Muscle layer of duodenum (tissue), 2 donors: Measurements from ENCODE around the gene STXBP5.

Experiments
- H3K27ac ChIP-seq: one replicate; pipeline ENCODE4 v1.7.0; 2013; ENCODE audit warnings: mild to moderate bottlenecking, low read length
- H3K27me3 ChIP-seq: one replicate; pipeline ENCODE4 v1.7.0; 2013; ENCODE audit warnings: low read depth, mild to moderate bottlenecking, control low read depth, low read length
- H3K36me3 ChIP-seq, 2 donors: one replicate each; pipeline ENCODE4 v1.7.0; 2013; ENCODE audit warnings: low read length in 2 of 2, control low read depth in 1 of 2, mild to moderate bottlenecking in 1 of 2; ENCODE audit not compliant: insufficient read depth in 2 of 2, control insufficient read depth in 1 of 2
- H3K4me1 ChIP-seq, 2 donors: one replicate each; pipeline ENCODE4 v1.7.0; 2013; ENCODE audit warnings: low read length in 2 of 2, mild to moderate bottlenecking in 2 of 2, control low read depth in 1 of 2, moderate library complexity in 1 of 2; ENCODE audit not compliant: insufficient read depth in 2 of 2, control insufficient read depth in 1 of 2
- H3K4me3 ChIP-seq, 2 donors: one replicate each; pipeline ENCODE4 v1.7.0; 2013; ENCODE audit warnings: low read length in 2 of 2, low read depth in 1 of 2, mild to moderate bottlenecking in 1 of 2
- H3K9me3 ChIP-seq, 2 donors: one replicate each; pipeline ENCODE4 v1.7.0; 2013; ENCODE audit warnings: low read length in 2 of 2, control low read depth in 1 of 2, mild to moderate bottlenecking in 1 of 2; ENCODE audit not compliant: control insufficient read depth in 1 of 2
- donor health status: healthy.

The STXBP5 gene

DNA sequence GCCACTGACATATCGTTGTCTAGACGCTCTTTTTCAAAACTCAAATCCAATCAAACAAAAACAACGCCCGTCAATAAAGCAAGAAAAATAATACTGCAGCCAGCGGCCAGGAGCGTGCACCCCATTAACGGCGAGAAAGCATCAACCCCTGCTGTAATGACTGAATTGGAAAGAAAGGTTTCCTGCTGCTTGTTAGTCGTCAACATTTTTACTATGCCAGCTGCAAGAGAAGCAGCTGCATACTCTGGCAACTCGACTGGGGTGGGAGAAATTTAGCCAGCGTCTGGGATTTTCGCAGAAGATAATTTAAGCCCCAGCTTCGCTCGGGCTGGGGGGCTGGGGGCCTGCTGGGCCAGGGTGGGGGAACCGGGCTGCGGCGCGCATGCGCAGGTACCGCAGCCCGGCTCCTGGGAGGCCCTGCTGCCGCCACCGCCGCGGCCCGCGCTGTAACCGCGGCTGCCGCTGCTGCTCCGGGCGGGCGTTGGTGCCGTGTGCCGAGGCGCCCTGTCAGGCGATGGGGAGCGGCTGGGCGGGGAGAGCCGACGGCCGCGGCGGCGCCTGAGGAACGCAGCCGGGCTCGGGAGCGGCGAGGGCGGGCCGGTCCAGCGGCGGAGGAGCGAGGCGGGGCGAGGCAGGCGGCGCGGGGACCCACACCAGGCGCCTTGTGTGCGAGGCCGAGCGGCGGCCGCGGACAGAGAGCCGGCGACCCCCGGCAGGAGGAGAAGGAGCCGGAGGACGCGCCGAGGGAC, 732 bp upstream of the STXBP5 start:
- Histone ChIP-seq H3K36me3 (peaks cover 0 to 9% of the 10 kb centered on the region in 2 donors), H3K4me3 (peak overlapping the region; percentile 93 to 95), H3K9me3 (no peaks in the 10 kb centered on the region), H3K27me3 (no peaks in the 10 kb centered on the region), H3K27ac (peak overlapping the region; percentile 97), H3K4me1 (peaks cover 0 to 6% of the 10 kb centered on the region in 2 donors)

DNA sequence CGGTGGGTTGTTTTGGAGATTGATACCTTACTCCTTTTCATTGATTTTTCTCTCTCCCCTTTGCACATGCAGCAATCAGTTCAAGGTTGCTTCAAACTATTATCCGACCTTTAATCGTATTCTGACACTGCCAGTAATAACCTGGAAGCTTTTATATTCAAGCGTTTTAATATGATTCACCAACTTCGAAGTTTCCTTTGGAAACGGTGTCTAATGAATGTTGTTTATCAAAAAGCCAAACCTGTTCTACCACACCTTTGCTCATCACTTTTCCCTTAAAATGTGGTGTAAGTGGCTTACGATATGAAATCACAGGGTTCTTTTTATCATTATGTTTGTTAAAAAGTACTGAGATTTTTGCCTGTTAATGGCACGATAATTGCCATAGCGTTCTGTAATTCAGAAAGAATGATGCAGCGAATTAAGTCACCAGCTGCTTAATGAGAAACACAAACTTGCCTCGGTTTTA, 660 bp downstream of the STXBP5 start:
- Histone ChIP-seq H3K36me3 (peaks cover 0 to 9% of the 10 kb centered on the region in 2 donors), H3K9me3 (no peaks in the 10 kb centered on the region), H3K27me3 (no peaks in the 10 kb centered on the region), H3K4me1 (peaks cover 0 to 6% of the 10 kb centered on the region in 2 donors), H3K4me3 (peak overlapping the region; percentile 92 to 95), H3K27ac (peak overlapping the region; percentile 82)

DNA sequence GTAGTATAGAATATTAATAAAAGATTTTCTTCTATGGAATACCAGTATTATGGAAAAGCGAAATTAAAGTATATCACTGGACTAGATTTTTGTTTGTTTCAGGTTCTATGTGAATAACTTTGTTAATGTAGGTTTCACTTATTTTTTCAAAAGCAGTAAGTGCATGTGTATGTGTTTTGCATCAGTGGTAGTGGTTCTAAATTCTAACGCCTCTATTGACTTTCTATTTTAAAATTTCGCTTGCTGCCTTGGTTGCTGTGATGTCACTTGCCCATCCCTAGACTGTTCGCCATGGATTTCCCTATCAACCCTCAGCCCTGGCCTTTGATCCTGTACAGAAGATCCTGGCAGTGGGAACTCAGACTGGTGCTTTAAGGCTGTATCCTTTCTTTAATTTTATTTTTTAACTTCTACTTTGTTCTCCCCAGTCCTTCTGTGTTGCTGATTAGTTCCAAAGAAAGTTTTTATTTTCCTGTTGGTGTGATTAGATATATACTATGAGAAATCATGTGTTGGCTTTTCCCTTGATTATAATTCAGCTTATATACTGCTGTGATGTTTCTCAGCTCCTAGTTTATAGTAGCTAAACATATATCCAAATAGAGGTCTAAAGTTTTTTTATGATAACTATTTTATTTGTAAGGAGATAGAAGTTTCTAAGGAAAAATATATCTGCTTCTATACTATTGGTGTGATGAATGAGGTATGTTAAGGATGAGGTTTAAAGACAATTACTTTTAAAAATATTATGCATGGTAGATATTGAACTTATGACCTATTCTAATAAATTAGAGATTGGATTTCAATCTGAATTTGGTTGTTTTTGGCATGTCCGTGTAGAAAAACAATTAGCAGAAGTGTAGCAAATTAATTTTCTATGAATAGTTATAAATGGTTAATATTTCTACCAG, 1.7 kb downstream of the STXBP5 start:
- Histone ChIP-seq H3K27ac (peak overlapping the region; percentile 24), H3K27me3 (no peaks in the 10 kb centered on the region), H3K4me3 (peak overlapping the region; percentile 92 to 95), H3K4me1 (peaks cover 0 to 6% of the 10 kb centered on the region in 2 donors), H3K36me3 (peaks cover 0 to 9% of the 10 kb centered on the region in 2 donors), H3K9me3 (no peaks in the 10 kb centered on the region)

DNA sequence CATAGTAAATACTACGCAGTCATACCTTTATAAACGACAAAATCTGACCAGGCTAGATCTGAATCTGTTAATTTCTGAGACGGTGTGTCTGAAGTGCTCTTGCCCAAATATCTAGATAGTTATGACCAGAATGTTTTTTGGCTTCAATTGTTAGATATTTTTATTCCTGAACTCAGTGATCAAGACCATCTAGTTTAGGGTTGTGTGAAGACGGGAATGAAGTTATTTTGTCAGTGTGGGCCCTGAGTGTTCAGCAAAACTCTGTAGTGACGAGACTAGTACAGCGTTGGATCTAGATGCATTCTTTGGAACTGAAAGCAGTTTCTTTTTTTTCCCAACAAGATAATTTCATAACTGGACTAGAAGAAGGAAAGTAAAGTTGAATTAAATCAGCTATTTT, 3.1 kb downstream of the STXBP5 start:
- H3K9me3 ChIP-seq, result no peaks in the 10 kb centered on the region
- no peaks in the 10 kb centered on the region for H3K27me3 ChIP-seq
- peaks cover 0 to 6% of the 10 kb centered on the region in 2 donors for H3K4me1 ChIP-seq
- peak overlapping the region in 1 of 2 donors; percentile 18 for H3K4me3 ChIP-seq
- H3K36me3 ChIP-seq, result peaks cover 0 to 9% of the 10 kb centered on the region in 2 donors
- peak overlapping the region; percentile 46 for H3K27ac ChIP-seq

DNA sequence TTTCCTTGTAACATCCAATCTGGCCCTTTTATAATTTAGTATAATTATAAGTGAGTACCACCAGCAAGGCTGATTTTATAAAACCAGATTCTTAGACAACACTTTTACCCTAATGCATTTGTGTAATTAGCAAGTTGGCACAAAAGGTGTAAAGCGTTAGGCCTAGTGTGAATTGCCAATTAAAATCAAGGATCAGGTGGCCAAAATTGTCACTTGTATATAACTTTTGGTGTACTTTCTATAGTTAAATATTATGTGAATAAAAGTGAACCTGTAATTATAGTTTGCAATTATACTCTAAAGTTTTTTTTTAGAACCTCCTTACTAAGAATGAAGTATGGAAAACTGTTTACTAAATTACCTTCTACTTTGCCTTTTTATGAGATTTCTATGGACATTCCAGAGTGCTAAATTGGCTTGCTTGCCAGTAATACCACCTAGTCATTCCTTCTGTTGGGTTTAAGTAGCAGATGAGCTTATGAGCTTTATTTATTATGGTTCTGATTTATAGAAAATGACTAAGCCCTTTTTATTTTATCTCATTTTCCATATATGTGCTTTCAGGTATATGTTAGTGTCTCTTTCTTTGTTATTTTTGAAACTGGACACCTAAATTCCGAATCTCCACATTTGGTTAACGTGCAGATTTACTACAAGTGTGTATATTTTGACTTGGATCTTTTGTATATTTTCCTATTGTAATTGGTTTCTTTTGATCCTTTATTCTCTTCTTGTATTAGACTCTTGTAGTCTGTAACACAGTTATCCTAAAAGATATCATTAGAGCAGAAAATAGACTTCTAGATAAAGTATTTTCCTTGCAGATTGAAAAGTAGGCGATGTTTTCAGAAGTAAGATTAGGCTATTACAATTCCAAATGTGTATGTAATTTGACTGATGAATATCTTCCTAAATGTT, 3.9 kb downstream of the STXBP5 start:
- H3K4me1 ChIP-seq, result peaks cover 0 to 6% of the 10 kb centered on the region in 2 donors
- H3K9me3 ChIP-seq, result no peaks in the 10 kb centered on the region
- H3K4me3 ChIP-seq, result peak overlapping the region in 1 of 2 donors; percentile 18
- H3K36me3 ChIP-seq, result peaks cover 0 to 3% of the 10 kb centered on the region in 2 donors
- H3K27ac ChIP-seq, result peak overlapping the region; percentile 46
- H3K27me3 ChIP-seq, result no peaks in the 10 kb centered on the region

DNA sequence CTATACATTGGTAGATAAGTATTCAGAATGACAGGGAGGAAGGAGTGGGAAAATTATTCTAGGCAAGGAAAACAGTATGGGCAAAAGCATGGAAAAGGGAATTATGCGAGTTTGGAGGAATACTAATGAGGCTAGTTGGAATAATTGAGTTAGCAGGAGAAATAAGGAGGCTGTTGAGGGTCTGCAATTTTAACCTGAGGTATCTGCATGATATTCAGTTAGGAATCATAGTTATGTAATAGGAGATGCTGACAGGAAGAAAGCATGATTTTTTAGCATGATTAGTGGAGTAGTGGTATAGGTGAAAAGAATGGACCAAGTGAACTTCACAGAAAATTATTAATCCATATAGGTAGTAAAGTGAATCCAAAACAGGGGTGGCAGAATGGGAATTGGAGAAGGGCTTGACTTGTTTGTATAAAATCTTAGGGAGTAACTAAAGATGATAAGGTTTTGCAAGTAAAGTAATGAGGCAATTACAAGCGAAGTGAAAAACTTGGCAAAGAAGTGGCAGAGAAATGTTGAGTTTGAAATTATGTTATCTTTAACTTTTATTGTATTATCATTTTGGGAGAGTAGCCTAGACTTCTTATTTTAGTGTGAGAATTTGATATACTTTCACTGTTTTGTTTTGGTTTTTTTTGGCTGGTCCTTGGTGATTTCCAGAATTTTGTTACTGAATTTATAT, 5.7 kb downstream of the STXBP5 start:
- no peak overlapping the region for H3K27ac ChIP-seq
- no peak overlapping the region for H3K4me3 ChIP-seq
- no peaks in the 10 kb centered on the region for H3K36me3 ChIP-seq
- no peaks in the 10 kb centered on the region for H3K9me3 ChIP-seq
- H3K27me3 ChIP-seq, result no peaks in the 10 kb centered on the region
- peaks cover 0 to 6% of the 10 kb centered on the region in 2 donors for H3K4me1 ChIP-seq

DNA sequence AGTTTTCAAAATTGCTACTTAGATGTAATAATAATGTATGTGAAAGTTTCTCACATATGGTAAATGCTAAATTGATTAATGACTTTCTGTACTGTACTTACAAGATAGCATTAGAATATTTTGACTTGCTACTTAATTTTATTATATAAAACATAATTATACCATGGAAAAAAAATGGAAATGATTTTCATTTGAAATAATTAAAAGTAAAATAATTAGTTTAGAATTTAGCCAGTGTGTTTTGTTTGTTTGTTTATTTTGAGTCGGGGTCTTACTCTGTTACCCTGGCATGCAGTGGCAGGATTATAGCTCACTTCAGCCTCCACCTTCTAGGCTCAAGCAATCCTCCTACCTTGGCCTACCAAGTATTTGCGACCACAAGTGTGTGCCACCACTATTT, 7.1 kb downstream of the STXBP5 start:
- no peaks in the 10 kb centered on the region for H3K27me3 ChIP-seq
- no peak overlapping the region for H3K27ac ChIP-seq
- no peak overlapping the region for H3K4me3 ChIP-seq
- no peaks in the 10 kb centered on the region for H3K4me1 ChIP-seq
- no peaks in the 10 kb centered on the region for H3K36me3 ChIP-seq
- H3K9me3 ChIP-seq, result no peaks in the 10 kb centered on the region

DNA sequence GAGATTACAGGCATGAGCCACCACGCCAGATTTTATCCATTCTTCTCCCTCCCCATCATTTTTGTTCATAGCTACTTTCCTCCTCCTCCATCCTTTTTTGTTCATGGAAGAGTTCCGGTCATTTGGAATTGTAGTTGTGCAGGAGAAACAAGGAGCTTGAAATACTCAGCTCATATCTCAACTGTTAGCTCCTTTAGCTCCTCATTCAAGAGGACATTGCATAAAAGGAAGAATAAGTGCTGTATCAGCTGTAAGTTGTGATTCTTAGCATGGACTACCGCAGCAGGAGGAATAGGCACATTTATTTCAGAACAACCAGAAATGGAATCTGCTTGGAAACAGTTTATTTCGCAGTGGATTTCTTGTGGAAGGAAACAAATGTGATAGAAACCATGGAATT, 7.6 kb downstream of the STXBP5 start:
- Histone ChIP-seq H3K27ac (no peak overlapping the region), H3K27me3 (no peaks in the 10 kb centered on the region), H3K9me3 (no peaks in the 10 kb centered on the region), H3K4me1 (no peaks in the 10 kb centered on the region), H3K36me3 (no peaks in the 10 kb centered on the region), H3K4me3 (no peak overlapping the region)

DNA sequence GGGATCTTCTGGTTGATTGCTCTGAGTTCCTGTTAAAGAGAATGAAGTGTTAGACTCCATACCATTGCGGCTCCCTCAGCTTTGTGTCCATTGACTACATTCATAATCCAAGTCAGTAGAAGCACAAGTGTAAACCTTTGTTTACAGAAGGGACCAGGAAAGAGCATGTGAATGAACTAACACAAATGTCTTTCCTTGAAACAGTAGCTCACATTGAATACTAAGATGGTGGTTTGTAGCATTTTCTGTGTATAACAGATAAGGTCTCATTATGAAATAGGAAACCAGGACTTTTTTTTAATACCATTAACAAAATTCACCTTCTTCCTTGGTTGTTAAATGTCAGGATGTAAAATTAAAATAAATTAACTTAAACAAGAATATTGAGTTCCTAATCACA, 8.4 kb downstream of the STXBP5 start:
- Histone ChIP-seq H3K27me3 (no peaks in the 10 kb centered on the region), H3K36me3 (no peaks in the 10 kb centered on the region), H3K4me1 (no peaks in the 10 kb centered on the region), H3K9me3 (no peaks in the 10 kb centered on the region), H3K4me3 (no peak overlapping the region), H3K27ac (no peak overlapping the region)

DNA sequence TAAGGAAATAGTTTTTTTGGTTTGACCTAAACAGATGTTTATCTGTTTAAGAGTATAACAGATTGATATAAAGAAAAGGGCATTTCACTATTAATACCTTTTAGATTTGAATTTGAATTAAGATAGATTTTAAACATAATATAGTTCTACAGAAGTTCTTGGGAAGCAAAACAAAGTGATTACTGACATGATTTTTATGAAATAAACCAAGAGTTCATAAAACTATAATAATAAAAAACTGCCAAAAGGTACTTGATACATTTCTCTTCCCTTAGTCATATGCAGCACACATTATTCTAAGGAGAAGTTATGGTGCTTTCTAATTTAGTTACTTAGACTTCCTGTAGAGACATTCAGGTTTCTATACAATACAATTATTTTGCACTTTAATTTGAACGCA, 9.6 kb downstream of the STXBP5 start:
- no peaks in the 10 kb centered on the region for H3K4me1 ChIP-seq
- no peak overlapping the region for H3K27ac ChIP-seq
- no peaks in the 10 kb centered on the region for H3K36me3 ChIP-seq
- H3K9me3 ChIP-seq, result no peaks in the 10 kb centered on the region
- H3K4me3 ChIP-seq, result no peak overlapping the region
- H3K27me3 ChIP-seq, result no peaks in the 10 kb centered on the region
